ENCODE data around the gene ELOVL6. TPM values are rescaled to one million over a fixed set of nuclear protein-coding genes. Genes with fewer than 3 reads are reported as not detected.

The ELOVL6 gene
- total and polyA plus RNA-seq, 9 of the 15 experiments (the other 6 are each of a cell fraction or from before 2014, with no cell fraction given) = 18.3 to 82.6 (median 46.0) TPM

GRCh38 chr4:110196206-110196870 lies 2.1 kb downstream of the ELOVL6 start (continued):
- TF ChIP-seq ZNF263 (CRISPR knock-in tag; IDR thresholded peaks at IDR 0.05; ENCODE audit: borderline replicate concordance) (no peak; the same call in 1 of the 2 replicates), ZNF143 (CRISPR knock-in tag; IDR thresholded peaks at IDR 0.05) (no peak), ZSCAN29 (IDR thresholded peaks at IDR 0.05) (no peak), PRDM10 (IDR thresholded peaks at IDR 0.05; ENCODE audit: partially characterized antibody) (no peak), CREB1 (IDR thresholded peaks at IDR 0.05) (no peak), CREB1 (CRISPR knock-in tag; IDR thresholded peaks at IDR 0.05) (no peak), ZNF41 (CRISPR knock-in tag; conservative IDR thresholded peaks at IDR 0.05) (no peak), ZBTB40 (IDR thresholded peaks at IDR 0.05) (no peak), ZBTB40 (CRISPR knock-in tag; IDR thresholded peaks at IDR 0.05) (no peak), ZNF445 (CRISPR knock-in tag; IDR thresholded peaks at IDR 0.05; ENCODE audit: low read depth) (no peak), HMG20A (CRISPR knock-in tag; conservative IDR thresholded peaks at IDR 0.05) (no peak), FOXO4 (CRISPR knock-in tag; IDR thresholded peaks at IDR 0.05) (no peak), ZNF324 (CRISPR knock-in tag; IDR thresholded peaks at IDR 0.05) (no peak), TEAD4 (IDR thresholded peaks at IDR 0.05; ENCODE audit: low read length) (no peak), TEAD4 (CRISPR knock-in tag; IDR thresholded peaks at IDR 0.05; ENCODE audit: borderline replicate concordance) (no peak)
